HEK293 (cell line): Measurements from ENCODE around the gene FHAD1.

Experiments
- CTCF ChIA-PET: fragments of 350-600 bp; formaldehyde crosslinking; extraction: SDS; loops from one replicate; lab custom pipeline; 2021; ENCODE audit warnings: antibody characterized with exemption; lab: Yijun Ruan, JAX
- POLR2A ChIA-PET: fragments of 300-600 bp; formaldehyde crosslinking; extraction: SDS; loops from one replicate; lab custom pipeline; 2020; ENCODE audit warnings: antibody characterized with exemption, inconsistent platforms; lab: Yijun Ruan, JAX
- H3K27ac ChIP-seq: fragments of 200-500 bp; sonication (Bioruptor generic); 2 replicates; pipeline ENCODE4 v1.5.1; 2014; ENCODE audit warnings: low read depth, low read length, control low read depth, inconsistent platforms; ENCODE audit errors: extremely low read depth
- H3K36me3 ChIP-seq, 2 experiments: fragments of 200-500 bp in 1 of 2; sonication (Bioruptor generic) in 1 of 2; 1 replicate in 1 of 2; 2 replicates in 1 of 2; pipeline ENCODE4 v1.5.1; 2014 to 2017; ENCODE audit warnings: inconsistent platforms in 2 of 2, low read length in 2 of 2; ENCODE audit not compliant: control insufficient read depth in 2 of 2, insufficient read depth in 1 of 2
- H3K4me1 ChIP-seq: fragments of 200-500 bp; sonication (Bioruptor generic); 2 replicates; pipeline ENCODE4 v1.5.1; 2014; ENCODE audit warnings: mild to moderate bottlenecking, low read length, inconsistent platforms; ENCODE audit not compliant: control insufficient read depth, insufficient read depth
- H3K4me3 ChIP-seq: 2 replicates; pipeline ENCODE4 v1.5.1; 2011; ENCODE audit warnings: low read depth, mild to moderate bottlenecking, control low read depth, low read length, moderate library complexity
- H3K9me3 ChIP-seq: fragments of 200-500 bp; sonication (Bioruptor generic); 2 replicates; pipeline ENCODE4 v1.5.1; 2014; ENCODE audit warnings: low read depth, low read length, inconsistent platforms; ENCODE audit not compliant: control insufficient read depth, insufficient read depth
- KLF9 ChIP-seq: fragments of 450-650 bp; formaldehyde crosslinking; IDR thresholded peaks from 2 replicates; pipeline ENCODE4 v1.5.1; 2016; ENCODE audit warnings: missing biosample characterization, missing genetic modification characterization, low read depth
- PRDM1 ChIP-seq: fragments of 450-650 bp; formaldehyde crosslinking; IDR thresholded peaks from 2 replicates; pipeline ENCODE4; 2016; ENCODE audit warnings: missing biosample characterization, missing genetic modification characterization
- REPIN1 ChIP-seq: fragments of 450-650 bp; formaldehyde crosslinking; IDR thresholded peaks from 2 replicates; pipeline ENCODE4 v1.5.1; 2017; ENCODE audit warnings: missing biosample characterization, missing genetic modification characterization, low read depth
- ZBTB17 ChIP-seq: fragments of 450-650 bp; formaldehyde crosslinking; IDR thresholded peaks from 2 replicates; pipeline ENCODE4 v1.5.1; 2016; ENCODE audit warnings: missing biosample characterization, missing genetic modification characterization
- ZBTB20 ChIP-seq: fragments of 450-650 bp; formaldehyde crosslinking; IDR thresholded peaks from 2 replicates; pipeline ENCODE4 v1.5.1; 2016; ENCODE audit warnings: missing biosample characterization, missing genetic modification characterization
- ZBTB48 ChIP-seq: fragments of 450-650 bp; formaldehyde crosslinking; IDR thresholded peaks from 2 replicates; pipeline ENCODE4 v1.5.1; 2016; ENCODE audit warnings: missing biosample characterization, missing genetic modification characterization
- ZFHX2 ChIP-seq: fragments of 450-650 bp; formaldehyde crosslinking; conservative IDR thresholded peaks from 2 replicates; pipeline ENCODE4 v1.5.1; 2016; ENCODE audit warnings: missing biosample characterization, missing genetic modification characterization
- ZNF266 ChIP-seq: fragments of 450-650 bp; formaldehyde crosslinking; IDR thresholded peaks from 2 replicates; pipeline ENCODE4 v1.5.1; 2016; ENCODE audit warnings: missing biosample characterization, missing genetic modification characterization, low read depth
- ZNF335 ChIP-seq: fragments of 450-650 bp; formaldehyde crosslinking; conservative IDR thresholded peaks from 2 replicates; pipeline ENCODE4 v1.5.1; 2016; ENCODE audit warnings: missing biosample characterization, missing genetic modification characterization
- ZNF354C ChIP-seq: fragments of 450-650 bp; formaldehyde crosslinking; IDR thresholded peaks from 2 replicates; pipeline ENCODE4 v1.5.1; 2016; ENCODE audit warnings: missing biosample characterization, missing genetic modification characterization, low read depth, borderline replicate concordance
- ZNF544 ChIP-seq: fragments of 450-650 bp; formaldehyde crosslinking; IDR thresholded peaks from 2 replicates; pipeline ENCODE4 v1.5.0; 2017; ENCODE audit warnings: missing biosample characterization, missing genetic modification characterization
- ZNF621 ChIP-seq: fragments of 450-650 bp; formaldehyde crosslinking; IDR thresholded peaks from 2 replicates; pipeline ENCODE4 v1.5.1; 2017; ENCODE audit warnings: missing biosample characterization, missing genetic modification characterization
- ZNF660 ChIP-seq: fragments of 450-650 bp; IDR thresholded peaks from 2 replicates; pipeline ENCODE4 v1.5.1; 2018; ENCODE audit warnings: missing biosample characterization, mild to moderate bottlenecking, missing genetic modification characterization
- TF ChIP-seq, protein P1 (sequence below): sonication (generic); formaldehyde crosslinking; IDR thresholded peaks from 2 replicates; pipeline ENCODE4 v1.8.1; 2022; ENCODE audit warnings: mild to moderate bottlenecking, moderate library complexity, missing genetic modification reagents
- TF ChIP-seq, protein P2 (sequence below): fragments of 450-650 bp; formaldehyde crosslinking; IDR thresholded peaks from 2 replicates; pipeline ENCODE4 v1.5.1; 2017; ENCODE audit warnings: missing biosample characterization, missing genetic modification characterization
- TF ChIP-seq, protein P3 (sequence below): fragments of 450-650 bp; formaldehyde crosslinking; IDR thresholded peaks from 2 replicates; pipeline ENCODE4 v1.5.1; 2016; ENCODE audit warnings: missing biosample characterization, missing genetic modification characterization
- TF ChIP-seq, protein P4 (sequence below): fragments of 450-650 bp; formaldehyde crosslinking; IDR thresholded peaks from 2 replicates; pipeline ENCODE4 v1.5.1; 2016; ENCODE audit warnings: missing biosample characterization, missing genetic modification characterization, low read depth
- TF ChIP-seq, protein P5 (sequence below): fragments of 450-650 bp; formaldehyde crosslinking; IDR thresholded peaks from 2 replicates; pipeline ENCODE4 v1.5.1; 2016; ENCODE audit warnings: missing biosample characterization, missing genetic modification characterization

FHAD1 gene

DNA sequence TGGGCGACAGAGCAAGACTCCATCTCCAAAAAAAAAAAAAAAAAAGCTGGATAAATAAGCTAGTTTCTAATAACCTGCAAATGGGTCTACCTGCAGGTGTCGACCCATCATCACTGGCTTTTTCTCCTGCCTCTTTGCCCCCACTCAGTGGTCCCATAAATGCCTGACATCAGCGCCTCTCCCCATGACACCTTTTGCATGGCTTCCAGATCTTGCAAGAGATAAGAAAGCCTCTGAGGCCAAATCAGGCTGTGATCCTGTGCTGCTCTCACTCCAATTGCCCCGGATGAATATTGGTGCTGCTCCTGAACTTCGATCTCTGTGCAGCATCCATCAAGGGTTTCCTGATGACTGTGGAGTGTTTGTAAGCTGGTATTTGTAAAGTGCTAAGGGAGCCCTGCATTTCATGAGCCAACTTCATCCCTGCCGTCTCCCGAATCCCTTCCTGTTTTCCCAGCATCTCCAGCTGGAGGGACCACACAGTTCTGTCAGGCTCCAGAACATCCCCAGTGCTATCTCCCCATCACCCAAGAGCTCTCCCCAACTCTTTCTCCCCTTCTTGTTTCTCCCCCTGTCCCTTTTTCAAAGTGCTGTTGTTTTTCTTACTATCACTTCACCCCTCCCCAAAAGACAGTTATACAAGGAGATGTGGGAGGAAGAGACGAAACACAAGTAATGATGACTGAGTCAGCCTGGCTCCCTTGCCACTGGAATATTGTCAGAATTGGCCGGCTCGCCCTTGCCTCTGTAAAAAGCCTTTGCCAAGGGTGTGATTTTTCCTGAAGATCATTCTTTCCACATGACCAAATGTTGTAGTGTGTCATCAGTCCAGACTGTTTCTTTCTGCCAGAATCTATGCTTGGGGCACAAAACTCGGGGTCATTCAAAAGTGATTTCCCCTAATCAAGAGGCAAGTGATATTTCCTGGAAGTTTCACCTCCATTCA lies 159.9 kb downstream of the FHAD1 start (continued):
- TF ChIP-seq, protein P1, sequence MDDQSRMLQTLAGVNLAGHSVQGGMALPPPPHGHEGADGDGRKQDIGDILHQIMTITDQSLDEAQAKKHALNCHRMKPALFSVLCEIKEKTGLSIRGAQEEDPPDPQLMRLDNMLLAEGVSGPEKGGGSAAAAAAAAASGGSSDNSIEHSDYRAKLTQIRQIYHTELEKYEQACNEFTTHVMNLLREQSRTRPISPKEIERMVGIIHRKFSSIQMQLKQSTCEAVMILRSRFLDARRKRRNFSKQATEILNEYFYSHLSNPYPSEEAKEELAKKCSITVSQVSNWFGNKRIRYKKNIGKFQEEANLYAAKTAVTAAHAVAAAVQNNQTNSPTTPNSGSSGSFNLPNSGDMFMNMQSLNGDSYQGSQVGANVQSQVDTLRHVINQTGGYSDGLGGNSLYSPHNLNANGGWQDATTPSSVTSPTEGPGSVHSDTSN = no peak
- TF ChIP-seq ZNF544 = no peak
- peak; percentile 45; the same call in 1 of the 2 replicates for TF ChIP-seq PRDM1 (tag by site-specific recombination)
- no peak for TF ChIP-seq ZNF660
- no peak for TF ChIP-seq ZNF266 (tag by site-specific recombination)
- TF ChIP-seq, protein P2, sequence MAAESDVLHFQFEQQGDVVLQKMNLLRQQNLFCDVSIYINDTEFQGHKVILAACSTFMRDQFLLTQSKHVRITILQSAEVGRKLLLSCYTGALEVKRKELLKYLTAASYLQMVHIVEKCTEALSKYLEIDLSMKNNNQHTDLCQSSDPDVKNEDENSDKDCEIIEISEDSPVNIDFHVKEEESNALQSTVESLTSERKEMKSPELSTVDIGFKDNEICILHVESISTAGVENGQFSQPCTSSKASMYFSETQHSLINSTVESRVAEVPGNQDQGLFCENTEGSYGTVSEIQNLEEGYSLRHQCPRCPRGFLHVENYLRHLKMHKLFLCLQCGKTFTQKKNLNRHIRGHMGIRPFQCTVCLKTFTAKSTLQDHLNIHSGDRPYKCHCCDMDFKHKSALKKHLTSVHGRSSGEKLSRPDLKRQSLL (tag by site-specific recombination) = no peak

DNA sequence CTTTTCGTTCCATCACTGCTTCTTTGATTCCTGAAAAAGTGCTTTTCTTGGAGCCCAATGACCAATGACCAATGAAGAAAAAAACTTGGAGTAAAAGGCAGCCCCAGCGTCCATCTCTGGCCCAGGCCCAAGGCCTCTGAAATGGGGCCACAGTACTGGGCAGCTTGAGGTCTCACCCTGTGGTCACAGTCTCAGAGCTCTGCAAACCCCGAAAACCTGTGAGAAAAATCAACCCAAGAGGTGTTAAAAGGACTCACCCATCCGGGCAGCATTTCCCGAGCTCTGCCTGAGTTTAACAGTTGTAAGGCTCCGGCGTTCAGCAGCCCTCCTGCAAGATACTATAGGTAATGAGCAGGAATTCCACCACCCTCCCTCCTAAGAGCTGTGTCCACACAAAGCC lies 160.6 kb downstream of the FHAD1 start:
- ChIA-PET POLR2A (no interaction called here), CTCF (interaction anchor here (0.7 to 2.0 kb wide), 3 partner anchors 19 to 83 kb away, joined by 3 to 10 read pairs (median 3); no protein-coding TSS in a partner anchor)
- Histone ChIP-seq H3K4me1 (peaks cover 3% of the 10 kb centered on the region; the same call in 1 of the 2 replicates), H3K9me3 (no peaks in the 10 kb centered on the region), H3K4me3 (no peak overlapping the region), H3K27ac (no peak overlapping the region), H3K36me3 (peaks cover 0 to 3% of the 10 kb centered on the region in 2 experiments; a peak in 1 of 3 replicates)
- TF ChIP-seq REPIN1 (tag by site-specific recombination) (no peak), ZNF621 (tag by site-specific recombination) (no peak)
- TF ChIP-seq, protein P3, sequence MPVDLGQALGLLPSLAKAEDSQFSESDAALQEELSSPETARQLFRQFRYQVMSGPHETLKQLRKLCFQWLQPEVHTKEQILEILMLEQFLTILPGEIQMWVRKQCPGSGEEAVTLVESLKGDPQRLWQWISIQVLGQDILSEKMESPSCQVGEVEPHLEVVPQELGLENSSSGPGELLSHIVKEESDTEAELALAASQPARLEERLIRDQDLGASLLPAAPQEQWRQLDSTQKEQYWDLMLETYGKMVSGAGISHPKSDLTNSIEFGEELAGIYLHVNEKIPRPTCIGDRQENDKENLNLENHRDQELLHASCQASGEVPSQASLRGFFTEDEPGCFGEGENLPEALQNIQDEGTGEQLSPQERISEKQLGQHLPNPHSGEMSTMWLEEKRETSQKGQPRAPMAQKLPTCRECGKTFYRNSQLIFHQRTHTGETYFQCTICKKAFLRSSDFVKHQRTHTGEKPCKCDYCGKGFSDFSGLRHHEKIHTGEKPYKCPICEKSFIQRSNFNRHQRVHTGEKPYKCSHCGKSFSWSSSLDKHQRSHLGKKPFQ (tag by site-specific recombination) = no peak

DNA sequence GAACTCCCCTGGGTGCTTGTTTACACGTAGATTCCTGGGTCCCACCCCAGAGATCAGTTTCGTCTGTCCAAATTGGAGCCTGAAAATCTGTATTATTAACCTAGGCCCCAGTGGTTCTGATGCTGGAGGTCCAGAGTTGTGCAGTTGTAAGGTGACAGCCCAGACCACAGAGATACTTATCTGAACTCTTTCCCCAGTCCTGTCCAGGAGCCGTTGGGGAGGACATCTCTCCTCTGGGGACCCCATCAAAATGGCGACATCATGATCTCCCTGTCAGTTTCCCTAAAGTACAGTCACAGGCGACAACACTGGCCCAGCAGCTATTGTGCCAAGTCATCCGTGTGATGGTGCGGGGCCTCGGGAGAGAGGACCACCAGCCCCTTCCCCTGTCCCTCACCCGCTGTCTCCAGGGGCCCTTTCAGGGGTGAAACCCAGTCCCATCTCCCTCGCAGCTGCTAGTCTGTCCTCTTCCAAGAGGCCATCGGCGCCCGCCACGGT lies 161.9 kb downstream of the FHAD1 start:
- CTCF ChIA-PET = interaction anchor here (0.6 to 2.0 kb wide), 3 partner anchors 22 to 209 kb away, joined by 3 to 10 read pairs (median 4); no protein-coding TSS in a partner anchor
- no peaks in the 10 kb centered on the region for H3K9me3 ChIP-seq
- H3K4me3 ChIP-seq = peak overlapping the region; percentile 72
- peaks cover 0 to 10% of the 10 kb centered on the region in 2 experiments; a peak in 1 of 3 replicates for H3K36me3 ChIP-seq
- TF ChIP-seq ZNF354C (no peak), ZFHX2 (tag by site-specific recombination) (no peak), ZBTB48 (tag by site-specific recombination) (peak; percentile 67; the same call in 1 of the 2 replicates), ZNF335 (tag by site-specific recombination) (peak; percentile 98), ZBTB20 (tag by site-specific recombination) (peak; percentile 75), ZBTB17 (tag by site-specific recombination) (peak; percentile 27; the same call in 1 of the 2 replicates), KLF9 (tag by site-specific recombination) (no peak)
- TF ChIP-seq, protein P4, sequence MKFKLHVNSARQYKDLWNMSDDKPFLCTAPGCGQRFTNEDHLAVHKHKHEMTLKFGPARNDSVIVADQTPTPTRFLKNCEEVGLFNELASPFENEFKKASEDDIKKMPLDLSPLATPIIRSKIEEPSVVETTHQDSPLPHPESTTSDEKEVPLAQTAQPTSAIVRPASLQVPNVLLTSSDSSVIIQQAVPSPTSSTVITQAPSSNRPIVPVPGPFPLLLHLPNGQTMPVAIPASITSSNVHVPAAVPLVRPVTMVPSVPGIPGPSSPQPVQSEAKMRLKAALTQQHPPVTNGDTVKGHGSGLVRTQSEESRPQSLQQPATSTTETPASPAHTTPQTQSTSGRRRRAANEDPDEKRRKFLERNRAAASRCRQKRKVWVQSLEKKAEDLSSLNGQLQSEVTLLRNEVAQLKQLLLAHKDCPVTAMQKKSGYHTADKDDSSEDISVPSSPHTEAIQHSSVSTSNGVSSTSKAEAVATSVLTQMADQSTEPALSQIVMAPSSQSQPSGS (tag by site-specific recombination) = peak; percentile 50; the same call in 1 of the 2 replicates
- TF ChIP-seq, protein P5, sequence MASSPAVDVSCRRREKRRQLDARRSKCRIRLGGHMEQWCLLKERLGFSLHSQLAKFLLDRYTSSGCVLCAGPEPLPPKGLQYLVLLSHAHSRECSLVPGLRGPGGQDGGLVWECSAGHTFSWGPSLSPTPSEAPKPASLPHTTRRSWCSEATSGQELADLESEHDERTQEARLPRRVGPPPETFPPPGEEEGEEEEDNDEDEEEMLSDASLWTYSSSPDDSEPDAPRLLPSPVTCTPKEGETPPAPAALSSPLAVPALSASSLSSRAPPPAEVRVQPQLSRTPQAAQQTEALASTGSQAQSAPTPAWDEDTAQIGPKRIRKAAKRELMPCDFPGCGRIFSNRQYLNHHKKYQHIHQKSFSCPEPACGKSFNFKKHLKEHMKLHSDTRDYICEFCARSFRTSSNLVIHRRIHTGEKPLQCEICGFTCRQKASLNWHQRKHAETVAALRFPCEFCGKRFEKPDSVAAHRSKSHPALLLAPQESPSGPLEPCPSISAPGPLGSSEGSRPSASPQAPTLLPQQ (tag by site-specific recombination) = peak; percentile 16; the same call in 1 of the 2 replicates
- TF ChIP-seq, all 188 proteins: peak for 6
- POLR2A ChIA-PET = no interaction called here
- Histone ChIP-seq H3K27ac (no peak overlapping the region; the same call in 1 of the 2 replicates), H3K4me1 (peaks cover 3% of the 10 kb centered on the region; the same call in 1 of the 2 replicates)
